IPS-18c (cell line): ENCODE results near the gene MTREX.

Experiments used
- H3K4me3 ChIP-seq: 2 replicates; pipeline ENCODE4 v1.7.0; 2013; ENCODE audit warnings: low read depth, mild to moderate bottlenecking, low read length, moderate library complexity; ENCODE audit not compliant: insufficient read depth
- H3K9me3 ChIP-seq: one replicate; pipeline ENCODE4 v1.6.1; 2013; ENCODE audit warnings: mild to moderate bottlenecking, low read length, moderate library complexity; ENCODE audit not compliant: control insufficient read depth, insufficient read depth

MTREX gene

GRCh38 chr5:55440188-55440646, 132.4 kb downstream of the MTREX start:
- Histone ChIP-seq H3K4me3 (no peak overlapping the region), H3K9me3 (peaks cover 3% of the 10 kb centered on the region)

- H3K4me3 ChIP-seq: no peak overlapping the region
- H3K9me3 ChIP-seq: no peaks in the 10 kb centered on the region
Observed at GRCh38 chr5:55441107-55441771, 133.4 kb downstream of the MTREX start.

- Histone ChIP-seq H3K9me3 (no peaks in the 10 kb centered on the region), H3K4me3 (no peak overlapping the region)
Observed at GRCh38 chr5:55441954-55442353, 134.2 kb downstream of the MTREX start.

DNA sequence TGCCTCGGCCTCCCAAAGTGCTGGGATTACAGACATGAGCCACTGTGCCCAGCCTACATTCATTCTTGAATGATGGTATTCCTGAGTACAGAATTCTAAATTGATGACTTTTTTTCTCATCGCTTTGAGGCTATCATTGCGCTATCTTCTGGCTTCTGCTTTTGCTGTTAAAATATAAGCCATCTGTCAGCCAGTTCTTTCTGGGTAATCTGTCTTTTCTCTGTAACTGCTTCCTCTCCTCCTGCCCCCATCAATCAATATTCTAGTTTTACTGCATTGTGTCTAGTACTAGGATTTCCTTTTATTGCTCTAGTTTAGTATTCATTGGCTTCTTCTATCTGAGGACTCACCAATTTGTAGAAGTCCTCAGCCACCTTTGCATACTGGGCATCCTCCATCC, 138.0 kb downstream of the MTREX start:
- Histone ChIP-seq H3K4me3 (no peak overlapping the region), H3K9me3 (no peaks in the 10 kb centered on the region)

DNA sequence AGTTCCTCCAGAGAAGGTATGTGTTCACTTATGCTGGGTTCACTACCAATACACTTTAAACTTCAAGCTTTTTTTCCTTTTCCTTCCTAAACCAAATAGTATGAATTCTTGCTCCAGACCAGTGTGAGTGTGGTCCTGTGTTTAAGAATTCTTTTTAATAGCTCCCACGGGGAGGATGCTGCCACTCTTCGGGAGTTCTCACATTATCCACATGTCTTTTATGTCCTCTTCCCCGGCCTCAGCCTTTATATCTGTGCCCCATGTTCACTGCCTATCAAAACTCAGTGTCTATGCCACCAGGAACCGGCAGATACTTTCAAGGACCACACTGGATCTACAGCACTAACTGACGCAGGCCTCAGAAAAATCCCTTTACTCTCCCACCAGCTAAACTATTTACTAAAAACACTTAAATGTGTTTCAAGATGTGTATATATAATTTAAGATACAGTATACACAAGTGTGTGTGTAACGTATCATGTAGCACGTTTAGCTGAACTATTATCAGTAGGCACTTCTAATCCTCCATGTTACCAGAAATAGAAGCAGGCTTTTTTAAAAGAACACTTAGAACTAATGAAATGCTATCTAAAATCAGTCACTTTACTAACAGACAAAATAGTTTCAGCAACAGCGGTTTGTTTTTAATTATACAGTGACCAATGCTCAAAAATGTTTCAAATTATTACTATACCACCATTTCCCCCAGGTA, 139.0 kb downstream of the MTREX start:
- no peak overlapping the region for H3K4me3 ChIP-seq

GRCh38 chr5:55450050-55450765, 142.4 kb downstream of the MTREX start:
- Histone ChIP-seq H3K9me3 (no peaks in the 10 kb centered on the region), H3K4me3 (no peak overlapping the region)

More for the DNA sequence above, 139.0 kb downstream of the MTREX start:
- H3K9me3 ChIP-seq: no peaks in the 10 kb centered on the region

GRCh38 chr5:55451976-55452375, 144.2 kb downstream of the MTREX start:
- no peaks in the 10 kb centered on the region for H3K9me3 ChIP-seq

GRCh38 chr5:55453211-55453610, 145.4 kb downstream of the MTREX start:
- H3K4me3 ChIP-seq: no peak overlapping the region
- no peaks in the 10 kb centered on the region for H3K9me3 ChIP-seq

More at GRCh38 chr5:55451976-55452375, 144.2 kb downstream of the MTREX start:
- no peak overlapping the region for H3K4me3 ChIP-seq

DNA sequence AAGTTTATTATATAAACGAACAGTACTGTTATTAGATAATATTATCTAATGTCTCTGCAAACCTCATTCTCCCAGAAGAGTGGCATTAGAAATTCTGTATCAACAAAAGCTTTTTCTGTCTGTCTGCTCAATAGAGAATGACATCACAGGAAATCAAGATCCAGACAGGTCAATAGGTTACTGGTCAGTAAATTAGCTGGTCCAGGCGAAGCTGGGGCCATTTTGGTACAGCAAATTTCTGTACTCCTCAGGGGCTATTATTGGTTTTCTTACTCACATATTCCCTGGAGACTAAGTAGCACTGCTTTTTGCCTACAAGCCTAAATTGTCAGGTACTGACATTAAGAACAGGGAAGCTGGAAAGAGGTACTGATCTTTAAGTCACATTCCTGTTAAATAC, 146.5 kb downstream of the MTREX start:
- Histone ChIP-seq H3K9me3 (no peaks in the 10 kb centered on the region), H3K4me3 (no peak overlapping the region)

GRCh38 chr5:55456216-55456895, 148.6 kb downstream of the MTREX start:
- H3K4me3 ChIP-seq: no peak overlapping the region
- no peaks in the 10 kb centered on the region for H3K9me3 ChIP-seq

DNA sequence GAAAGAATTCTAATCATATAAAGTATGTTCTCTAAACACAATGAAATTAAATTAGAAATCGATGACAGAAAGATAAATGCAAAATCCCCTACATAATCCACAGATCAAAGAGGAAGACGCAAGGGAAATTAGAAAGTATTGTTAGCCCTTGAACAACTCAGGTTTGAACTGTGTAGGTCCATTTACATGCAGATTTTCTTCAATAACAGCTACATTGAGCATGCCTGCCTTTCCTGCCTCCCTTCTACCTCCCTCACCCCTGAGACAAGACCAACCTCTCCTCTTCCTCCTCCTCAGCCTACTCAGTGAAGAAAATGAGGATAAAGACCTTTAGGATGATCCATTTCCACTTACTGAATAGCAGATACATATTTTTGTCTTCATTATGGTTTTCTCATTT, 151.8 kb downstream of the MTREX start:
- H3K9me3 ChIP-seq: no peaks in the 10 kb centered on the region

DNA sequence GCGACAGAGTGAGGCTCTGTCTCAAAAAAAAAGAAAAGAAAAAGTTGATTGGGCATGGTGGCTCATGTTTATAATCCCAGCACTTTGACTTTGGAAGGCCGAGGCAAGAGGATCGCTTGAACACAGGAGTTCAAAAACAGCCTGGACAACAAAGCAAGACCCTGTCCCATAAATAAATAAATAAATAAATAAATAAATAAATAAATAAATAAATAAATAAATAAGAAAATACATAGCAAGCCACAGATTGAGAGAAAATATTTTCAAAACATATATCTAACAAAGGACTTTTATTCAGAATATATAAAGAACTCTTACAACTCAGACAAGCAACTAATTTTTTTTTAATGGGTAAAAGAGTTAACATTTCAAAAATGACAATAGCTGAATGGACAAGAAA, 155.8 kb downstream of the MTREX start:
- Histone ChIP-seq H3K4me3 (no peak overlapping the region), H3K9me3 (no peaks in the 10 kb centered on the region)

More for the DNA sequence above, 151.8 kb downstream of the MTREX start:
- H3K4me3 ChIP-seq: no peak overlapping the region

GRCh38 chr5:55467862-55468551, 160.2 kb downstream of the MTREX start:
- H3K9me3 ChIP-seq: no peaks in the 10 kb centered on the region

GRCh38 chr5:55469839-55470238, 162.1 kb downstream of the MTREX start:
- H3K4me3 ChIP-seq: no peak overlapping the region
- no peaks in the 10 kb centered on the region for H3K9me3 ChIP-seq

More at GRCh38 chr5:55467862-55468551, 160.2 kb downstream of the MTREX start:
- no peak overlapping the region for H3K4me3 ChIP-seq

GRCh38 chr5:55470282-55470681, 162.5 kb downstream of the MTREX start:
- no peaks in the 10 kb centered on the region for H3K9me3 ChIP-seq
- no peak overlapping the region for H3K4me3 ChIP-seq

DNA sequence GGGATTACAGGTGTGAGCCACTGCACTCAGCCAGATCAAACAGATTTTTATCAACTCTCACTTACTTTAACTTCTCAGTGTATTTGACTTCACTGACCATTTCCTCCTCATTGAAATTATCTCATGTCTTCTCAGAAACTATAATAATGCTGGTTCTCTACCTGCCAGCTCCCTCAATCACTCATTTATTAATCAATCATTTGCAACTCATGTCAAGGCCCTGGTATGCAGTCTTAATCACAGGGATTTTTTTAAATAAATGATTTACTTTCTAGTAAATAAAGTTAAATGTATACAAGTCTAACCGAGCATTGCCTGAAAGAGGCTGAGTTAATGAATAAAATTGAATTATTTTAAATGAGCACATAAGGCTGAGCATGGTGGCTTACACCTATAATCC, 163.7 kb downstream of the MTREX start:
- no peak overlapping the region for H3K4me3 ChIP-seq

DNA sequence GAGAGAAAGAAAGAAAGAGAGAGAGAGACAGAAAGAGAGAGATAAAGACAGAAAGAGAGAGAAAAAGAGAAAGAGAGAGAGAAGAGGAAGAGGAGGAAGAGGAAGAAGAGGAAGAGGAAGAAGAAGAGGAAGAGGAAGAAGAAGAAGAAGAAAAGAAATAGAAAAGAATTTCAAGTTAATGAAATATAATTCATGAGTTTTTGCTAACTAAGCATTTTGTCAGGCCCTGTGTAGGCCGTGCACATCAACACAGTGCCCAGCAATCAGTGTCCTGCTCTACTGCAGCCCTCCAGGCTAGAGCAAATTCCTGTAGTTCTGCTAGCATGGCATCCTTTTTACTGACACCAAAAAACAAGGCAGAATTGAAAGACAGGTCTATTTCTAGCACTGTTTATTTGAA, 164.9 kb downstream of the MTREX start:
- Histone ChIP-seq H3K9me3 (no peaks in the 10 kb centered on the region), H3K4me3 (no peak overlapping the region)

More for the DNA sequence above, 163.7 kb downstream of the MTREX start:
- no peaks in the 10 kb centered on the region for H3K9me3 ChIP-seq
